Stimulated activated CD8-positive, alpha-beta memory T cell treated with anti-CD3 and anti-CD28 coated beads, Interleukin-12 subunit alpha, Interleukin-12 subunit beta, amount 100 ng/mL, for 24 hours (primary cell): ENCODE measurements around the gene BAG1.

ENCODE experiments used
- DNase-seq: peaks from one replicate; pipeline ENCODE4 v3.0.0-alpha.2; 2020; ENCODE audit errors: extremely low read depth

BAG1 gene

DNA sequence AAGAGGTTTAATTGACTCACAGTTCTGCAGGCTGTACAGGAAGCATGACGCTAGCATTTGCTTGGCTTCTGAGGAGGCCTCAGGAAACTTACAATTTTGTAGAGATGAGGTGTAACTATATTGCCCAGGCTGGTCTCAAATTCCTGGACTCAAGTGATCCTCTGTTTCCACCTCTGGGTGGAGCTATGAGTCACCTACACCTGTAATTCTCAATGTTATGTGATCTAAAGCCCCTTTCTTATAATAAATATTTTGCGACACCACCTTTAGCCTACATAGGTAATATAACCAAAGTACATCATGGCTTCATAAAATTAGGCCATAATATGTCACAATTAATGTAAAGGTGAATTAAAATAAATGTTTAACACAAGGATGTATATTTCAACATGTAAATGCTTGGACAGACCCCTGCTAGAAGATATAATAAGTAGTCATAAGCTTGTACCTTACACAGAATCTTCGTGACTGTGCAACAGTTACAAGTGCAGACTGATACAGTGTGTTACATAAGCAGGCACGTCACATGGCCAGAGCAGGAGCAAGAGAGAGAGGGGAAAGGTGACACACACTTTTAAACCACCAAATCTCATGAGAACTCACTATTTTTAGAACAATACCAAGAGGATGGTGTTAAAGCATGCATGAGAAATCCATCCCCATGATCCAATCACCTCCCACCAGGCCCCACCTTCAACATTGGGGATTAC, 54.3 kb downstream of the BAG1 start:
- no peak for DNase-seq

DNA sequence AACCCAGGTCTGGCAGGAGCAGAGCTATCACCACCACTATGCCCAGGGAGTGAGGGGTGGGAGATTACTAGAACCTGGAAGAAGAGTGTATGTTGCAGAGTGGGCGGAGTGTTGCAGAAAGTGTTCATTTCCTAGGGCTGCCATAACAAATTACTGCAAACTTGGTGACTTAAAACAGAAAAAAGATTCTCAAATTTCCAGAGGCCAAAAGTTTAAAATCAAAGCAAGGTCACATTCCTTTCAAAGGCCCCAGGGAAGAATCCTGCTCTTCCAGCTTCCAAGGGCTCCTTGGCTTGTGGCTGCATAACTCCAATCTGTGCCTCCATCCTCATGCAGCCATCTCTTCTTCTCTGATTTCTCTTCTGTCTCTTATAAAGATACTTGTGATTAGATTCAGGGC, 55.1 kb downstream of the BAG1 start:
- no peak for DNase-seq

DNA sequence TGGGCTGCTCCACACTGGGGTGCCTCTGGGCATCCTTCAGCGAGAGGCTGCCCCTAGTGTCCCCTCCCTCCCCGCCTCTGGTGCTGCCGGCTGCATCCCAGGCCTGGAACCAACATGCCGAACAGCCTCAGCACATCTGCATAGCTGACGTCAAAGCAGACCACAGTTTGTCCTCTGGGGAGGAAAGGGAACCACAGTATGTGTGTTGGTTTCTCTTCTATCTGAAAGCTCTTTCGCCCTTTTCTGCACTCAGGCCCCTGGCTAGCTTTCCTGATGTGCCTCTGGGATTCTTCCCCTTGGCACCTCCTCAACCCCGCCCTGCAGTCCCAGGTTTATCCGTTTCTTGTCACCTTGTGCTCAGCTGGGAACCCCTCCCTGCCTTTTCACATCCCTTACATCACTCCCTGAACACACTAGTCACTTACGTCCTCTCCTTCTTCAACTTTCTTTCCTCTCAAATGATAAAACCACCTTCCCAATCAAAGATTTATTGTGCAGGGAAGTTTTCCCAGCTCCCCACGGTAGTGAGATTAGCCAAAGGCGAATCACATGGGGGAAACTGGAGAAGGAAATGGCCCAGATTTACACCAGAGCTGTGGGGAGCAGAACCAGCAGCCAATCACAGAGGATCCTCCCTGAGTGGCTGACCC, 61.8 kb downstream of the BAG1 start:
- no peak for DNase-seq
